ENCODE measurements around the gene HNRNPA2B1.
A peak's percentile ranks its signal among the peaks of the same experiment; 100 is the strongest.
"Not testable (repeated sequence)": the region's sequence is repeated elsewhere in the genome, so short reads cannot be mapped to it uniquely, and the experiment has no call there.

HNRNPA2B1 gene

GRCh38 chr7:26195867-26196657 lies 4.5 kb downstream of the HNRNPA2B1 start:
- no peaks in the 10 kb centered on the region for H3K27me3 ChIP-seq
- no peaks in the 10 kb centered on the region for H3K9me3 ChIP-seq
- no peak for DNase-seq
- peak overlapping the region; percentile 85 for H3K4me3 ChIP-seq (ENCODE audit: low read depth, low read length)
- TF ChIP-seq CTCF (IDR thresholded peaks at IDR 0.05; ENCODE audit: low read depth, low read length): no peak
- peaks cover 88% of the 10 kb centered on the region for H3K36me3 ChIP-seq
- H3K4me1 ChIP-seq: peaks cover 21% of the 10 kb centered on the region

GRCh38 chr7:26195182-26195581 lies 5.4 kb downstream of the HNRNPA2B1 start:
- 0 out of 2 replicates have a peak overlapping the region, but pooled peaks have one; percentile 2 for H3K4me3 ChIP-seq (ENCODE audit: low read depth, low read length)
- TF ChIP-seq CTCF (IDR thresholded peaks at IDR 0.05; ENCODE audit: low read depth, low read length): no peak
- H3K4me1 ChIP-seq: peaks cover 21% of the 10 kb centered on the region
- DNase-seq: no peak
- H3K9me3 ChIP-seq: no peaks in the 10 kb centered on the region
- H3K36me3 ChIP-seq: peaks cover 94% of the 10 kb centered on the region
- no peaks in the 10 kb centered on the region for H3K27me3 ChIP-seq

GRCh38 chr7:26194764-26195163 lies 5.8 kb downstream of the HNRNPA2B1 start:
- H3K27me3 ChIP-seq; H3K4me3 ChIP-seq (ENCODE audit: low read depth, low read length); DNase-seq; H3K9me3 ChIP-seq: not testable (repeated sequence)
- H3K4me1 ChIP-seq: peaks cover 21% of the 10 kb centered on the region
- peaks cover 96% of the 10 kb centered on the region for H3K36me3 ChIP-seq

GRCh38 chr7:26193432-26194207 lies 6.9 kb downstream of the HNRNPA2B1 start:
- no peak for TF ChIP-seq CTCF (IDR thresholded peaks at IDR 0.05; ENCODE audit: low read depth, low read length)
- no peak overlapping the region for H3K4me3 ChIP-seq (ENCODE audit: low read depth, low read length)
- no peak for DNase-seq

GRCh38 chr7:26192485-26193087 lies 8.0 kb downstream of the HNRNPA2B1 start:
- no peak for DNase-seq
- Histone ChIP-seq H3K9me3 (no peaks in the 10 kb centered on the region), H3K27me3 (peaks cover 3% of the 10 kb centered on the region), H3K4me1 (peaks cover 24% of the 10 kb centered on the region), H3K4me3 (ENCODE audit: low read depth, low read length) (no peak overlapping the region), H3K36me3 (peaks cover 100% of the 10 kb centered on the region)
- no peak for TF ChIP-seq CTCF (IDR thresholded peaks at IDR 0.05; ENCODE audit: low read depth, low read length)

More at GRCh38 chr7:26193432-26194207, 6.9 kb downstream of the HNRNPA2B1 start:
- Histone ChIP-seq H3K9me3 (no peaks in the 10 kb centered on the region), H3K27me3 (peaks cover under 1% of the 10 kb centered on the region), H3K4me1 (peaks cover 24% of the 10 kb centered on the region), H3K36me3 (peaks cover 96% of the 10 kb centered on the region)

- Histone ChIP-seq H3K36me3 (peaks cover 100% of the 10 kb centered on the region), H3K27me3 (peaks cover 3% of the 10 kb centered on the region), H3K4me1 (peaks cover 24% of the 10 kb centered on the region), H3K4me3 (ENCODE audit: low read depth, low read length) (no peak overlapping the region), H3K9me3 (no peaks in the 10 kb centered on the region)
- TF ChIP-seq CTCF (IDR thresholded peaks at IDR 0.05; ENCODE audit: low read depth, low read length): no peak
- no peak for DNase-seq
Measured at GRCh38 chr7:26191974-26192479, 8.5 kb downstream of the HNRNPA2B1 start.

Data from BE2C (cell line).